Activated CD8-positive, alpha-beta memory T cell treated with anti-CD3 and anti-CD28 coated beads, Interleukin-2, amount 50 U/mL, for 48 hours (primary cell): ENCODE data around the gene ATG9B.
"Not testable (repeated sequence)": the region's sequence is repeated elsewhere in the genome, so short reads cannot be mapped to it uniquely, and the experiment has no call there.

Experiments used
- DNase-seq: peaks from one replicate; pipeline ENCODE4 v3.0.0-alpha.2; 2020

Gene ATG9B

DNA sequence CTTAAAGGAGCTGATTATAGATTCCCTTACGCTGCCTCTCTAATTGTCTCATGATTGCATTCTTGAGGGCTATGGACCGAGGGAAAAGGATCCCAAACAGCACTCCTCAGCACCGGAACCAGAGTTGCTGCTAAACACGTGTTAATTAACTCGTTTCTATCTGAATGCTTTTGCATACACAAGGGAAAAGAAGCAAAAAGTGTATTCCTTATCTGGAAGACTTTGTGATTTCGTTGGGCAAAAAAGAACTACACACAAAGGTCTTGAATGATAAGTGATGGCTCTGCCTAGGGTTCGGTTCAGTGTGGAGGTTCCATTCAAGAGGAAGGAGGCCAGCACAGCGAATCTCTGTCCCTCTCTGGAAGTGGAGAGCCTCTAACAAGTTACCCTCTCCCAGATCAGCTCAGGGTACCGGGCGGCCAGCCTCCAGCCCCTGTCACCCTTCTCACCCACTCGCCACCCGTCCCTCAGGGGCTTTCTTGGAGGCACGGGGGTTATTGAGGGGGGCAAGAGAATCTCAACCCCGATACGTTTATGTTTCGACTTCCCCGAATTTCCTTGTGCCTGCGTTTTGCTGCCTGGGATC lies 34.6 kb upstream of the ATG9B start:
- DNase-seq, result no peak

GRCh38 chr7:151057989-151058780 lies 33.9 kb upstream of the ATG9B start:
- DNase-seq, result peak; percentile 95

DNA sequence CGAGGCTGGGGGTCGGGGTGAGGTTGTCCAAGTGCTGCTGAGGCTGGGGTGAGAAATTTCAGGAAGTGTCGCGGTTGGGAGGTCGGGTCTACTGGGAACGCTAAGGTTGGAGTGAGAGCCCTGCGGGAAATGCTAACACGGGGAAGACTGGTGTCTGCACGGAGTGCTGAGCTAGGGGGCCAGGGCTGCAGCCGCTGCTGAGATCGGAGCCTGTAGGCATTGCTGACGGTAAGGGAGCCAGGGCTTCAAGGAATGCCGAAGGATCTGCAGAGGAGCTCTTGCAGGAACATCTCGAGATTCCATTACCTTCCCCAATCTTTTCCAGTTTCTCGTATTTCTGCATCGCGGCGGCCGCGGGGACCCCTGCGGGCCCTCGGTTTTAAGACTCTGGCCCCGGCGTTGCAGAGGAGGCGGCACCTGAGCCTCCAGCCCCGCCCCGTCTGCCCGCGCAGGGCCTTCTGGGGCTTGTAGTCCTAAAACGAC lies 33.3 kb upstream of the ATG9B start, which contains the start of gene CDK5:
Gene CDK5, minus strand, starts transcription at position 392 of the 483 bp plus-strand sequence. Its CDS starts 49 bp downstream, at position 343.
- peak; percentile 68 for DNase-seq

- DNase-seq, result no peak
These were observed 32.6 kb upstream of the ATG9B start for GRCh38 chr7:151056666-151057505.

- no peak for DNase-seq
These were observed 32.0 kb upstream of the ATG9B start for GRCh38 chr7:151056283-151056665.

- no peak for DNase-seq
These were observed 29.5 kb upstream of the ATG9B start for GRCh38 chr7:151053751-151054150.

GRCh38 chr7:151053096-151053495 lies 28.8 kb upstream of the ATG9B start:
- no peak for DNase-seq

DNA sequence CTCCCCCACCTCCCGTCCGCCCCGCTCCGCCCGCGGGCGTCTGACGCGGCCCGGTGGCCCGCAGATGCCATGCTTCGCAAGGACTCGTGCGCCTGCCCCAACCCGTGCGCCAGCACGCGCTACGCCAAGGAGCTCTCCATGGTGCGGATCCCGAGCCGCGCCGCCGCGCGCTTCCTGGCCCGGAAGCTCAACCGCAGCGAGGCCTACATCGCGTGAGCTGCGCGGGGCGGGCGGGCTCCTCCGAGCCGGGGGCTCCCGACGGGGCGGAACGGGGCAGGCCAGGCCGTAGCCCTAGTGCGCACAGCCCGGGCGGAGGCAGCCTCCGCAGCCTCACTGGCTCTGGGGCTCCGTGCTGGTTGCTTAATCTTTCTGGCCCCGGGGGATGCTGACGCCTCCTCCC lies 26.8 kb upstream of the ATG9B start:
- peak; percentile 72 for DNase-seq

DNA sequence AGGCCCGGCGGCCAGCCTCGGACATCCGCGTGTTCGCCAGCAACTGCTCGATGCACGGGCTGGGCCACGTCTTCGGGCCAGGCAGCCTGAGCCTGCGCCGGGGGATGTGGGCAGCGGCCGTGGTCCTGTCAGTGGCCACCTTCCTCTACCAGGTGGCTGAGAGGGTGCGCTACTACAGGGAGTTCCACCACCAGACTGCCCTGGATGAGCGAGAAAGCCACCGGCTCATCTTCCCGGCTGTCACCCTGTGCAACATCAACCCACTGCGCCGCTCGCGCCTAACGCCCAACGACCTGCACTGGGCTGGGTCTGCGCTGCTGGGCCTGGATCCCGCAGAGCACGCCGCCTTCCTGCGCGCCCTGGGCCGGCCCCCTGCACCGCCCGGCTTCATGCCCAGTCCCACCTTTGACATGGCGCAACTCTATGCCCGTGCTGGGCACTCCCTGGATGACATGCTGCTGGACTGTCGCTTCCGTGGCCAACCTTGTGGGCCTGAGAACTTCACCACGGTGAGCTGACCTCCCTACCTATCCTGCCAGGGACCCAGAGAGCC lies 24.7 kb upstream of the ATG9B start:
- DNase-seq, result no peak

- DNase-seq, result no peak
These were observed 23.9 kb upstream of the ATG9B start, which contains the start of gene ASIC3 for GRCh38 chr7:151047976-151048815. Gene ASIC3 (plus strand): TSS chr7:151048531. CDS start chr7:151048886, 355 bp downstream.

- no peak for DNase-seq
These were observed 22.6 kb upstream of the ATG9B start for GRCh38 chr7:151046603-151047573.

DNA sequence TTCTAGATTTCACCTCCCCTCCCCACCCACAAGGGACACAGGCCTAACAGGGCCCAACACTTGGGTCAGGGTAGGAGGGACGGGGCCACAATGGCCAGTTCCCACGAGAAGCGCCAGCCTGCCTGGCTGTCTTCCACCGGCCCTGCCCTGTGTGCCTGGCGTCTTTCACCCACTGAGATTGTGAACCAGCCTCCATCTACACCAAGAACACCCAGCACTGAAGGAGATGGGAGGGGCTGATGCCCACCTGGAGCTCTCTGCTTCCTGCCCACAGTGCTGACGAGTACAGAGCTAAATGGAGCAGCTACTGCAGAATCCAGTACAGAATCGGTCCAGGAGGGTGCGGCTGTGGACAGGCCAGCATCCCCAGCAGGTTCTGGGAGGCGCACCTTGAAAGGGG lies 21.7 kb upstream of the ATG9B start:
- DNase-seq, result no peak

- no peak for DNase-seq
These were observed 21.0 kb upstream of the ATG9B start for GRCh38 chr7:151045262-151045661.

DNA sequence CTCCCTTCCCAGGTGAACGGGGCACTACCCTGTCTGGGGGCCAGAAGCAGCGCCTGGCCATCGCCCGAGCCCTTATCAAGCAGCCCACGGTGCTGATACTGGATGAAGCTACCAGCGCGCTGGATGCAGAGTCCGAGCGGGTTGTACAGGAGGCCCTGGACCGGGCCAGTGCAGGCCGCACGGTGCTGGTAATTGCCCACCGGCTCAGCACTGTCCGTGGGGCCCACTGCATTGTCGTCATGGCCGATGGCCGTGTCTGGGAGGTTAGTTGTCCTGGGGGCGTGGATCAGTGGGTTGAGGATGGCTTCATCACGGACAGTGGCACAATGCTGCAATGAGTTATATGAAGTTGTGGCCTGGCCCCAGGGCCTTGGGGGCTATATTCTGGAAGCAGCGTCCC lies 19.7 kb upstream of the ATG9B start:
- no peak for DNase-seq

DNA sequence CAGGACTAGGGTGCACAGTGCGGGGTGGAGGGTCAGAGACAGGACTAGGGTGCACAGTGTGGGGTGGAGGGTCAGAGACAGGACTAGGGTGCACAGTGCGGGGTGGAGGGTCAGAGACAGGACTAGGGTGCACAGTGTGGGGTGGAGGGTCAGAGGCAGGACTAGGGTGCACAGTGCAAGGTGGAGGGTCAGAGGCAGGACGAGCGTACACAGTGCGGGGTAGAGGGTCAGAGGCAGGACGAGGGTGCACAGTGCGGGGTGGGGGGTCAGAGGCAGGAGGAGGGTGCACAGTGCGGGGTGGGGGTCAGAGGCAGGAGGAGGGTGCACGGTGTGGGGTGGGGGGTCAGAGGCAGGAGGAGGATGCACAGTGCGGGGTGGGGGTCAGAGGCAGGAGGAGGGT lies 19.2 kb upstream of the ATG9B start:
- not testable (repeated sequence) for DNase-seq

GRCh38 chr7:151040616-151041375 lies 16.5 kb upstream of the ATG9B start:
- DNase-seq, result no peak

DNA sequence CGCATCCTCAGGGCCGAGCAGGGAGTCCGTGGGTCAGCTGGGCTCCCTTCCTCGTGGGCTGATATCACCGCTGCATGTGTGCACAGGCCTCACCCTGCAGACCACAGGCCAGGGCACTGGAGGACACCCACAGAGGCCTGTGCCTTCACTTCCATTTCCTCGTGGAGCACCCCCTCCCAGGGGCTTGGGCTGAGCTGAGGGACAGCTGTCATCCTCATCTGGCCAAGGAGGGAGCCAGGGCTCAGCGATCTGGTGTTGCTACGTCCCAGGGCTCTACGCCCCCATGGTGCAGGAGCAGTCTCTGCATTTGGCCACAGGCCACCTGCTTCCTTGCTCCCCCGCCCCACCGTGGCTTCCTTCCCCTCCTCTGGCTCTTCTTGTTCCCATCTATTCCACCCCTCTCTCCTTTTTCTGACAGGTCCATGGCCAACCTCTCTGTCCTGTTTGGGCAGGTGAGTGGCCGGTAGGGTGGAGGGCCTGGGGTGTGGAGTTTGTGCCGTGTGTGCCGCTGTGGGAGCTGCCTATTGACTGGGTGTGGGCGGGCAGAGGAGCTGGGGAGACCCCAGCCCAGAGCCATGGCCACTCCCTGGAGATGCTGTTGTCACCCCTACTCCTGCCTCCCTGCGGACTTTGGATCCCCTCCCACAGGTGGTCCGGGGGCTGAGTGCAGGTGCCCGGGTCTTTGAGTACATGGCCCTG lies 15.7 kb upstream of the ATG9B start:
- DNase-seq, result no peak

DNA sequence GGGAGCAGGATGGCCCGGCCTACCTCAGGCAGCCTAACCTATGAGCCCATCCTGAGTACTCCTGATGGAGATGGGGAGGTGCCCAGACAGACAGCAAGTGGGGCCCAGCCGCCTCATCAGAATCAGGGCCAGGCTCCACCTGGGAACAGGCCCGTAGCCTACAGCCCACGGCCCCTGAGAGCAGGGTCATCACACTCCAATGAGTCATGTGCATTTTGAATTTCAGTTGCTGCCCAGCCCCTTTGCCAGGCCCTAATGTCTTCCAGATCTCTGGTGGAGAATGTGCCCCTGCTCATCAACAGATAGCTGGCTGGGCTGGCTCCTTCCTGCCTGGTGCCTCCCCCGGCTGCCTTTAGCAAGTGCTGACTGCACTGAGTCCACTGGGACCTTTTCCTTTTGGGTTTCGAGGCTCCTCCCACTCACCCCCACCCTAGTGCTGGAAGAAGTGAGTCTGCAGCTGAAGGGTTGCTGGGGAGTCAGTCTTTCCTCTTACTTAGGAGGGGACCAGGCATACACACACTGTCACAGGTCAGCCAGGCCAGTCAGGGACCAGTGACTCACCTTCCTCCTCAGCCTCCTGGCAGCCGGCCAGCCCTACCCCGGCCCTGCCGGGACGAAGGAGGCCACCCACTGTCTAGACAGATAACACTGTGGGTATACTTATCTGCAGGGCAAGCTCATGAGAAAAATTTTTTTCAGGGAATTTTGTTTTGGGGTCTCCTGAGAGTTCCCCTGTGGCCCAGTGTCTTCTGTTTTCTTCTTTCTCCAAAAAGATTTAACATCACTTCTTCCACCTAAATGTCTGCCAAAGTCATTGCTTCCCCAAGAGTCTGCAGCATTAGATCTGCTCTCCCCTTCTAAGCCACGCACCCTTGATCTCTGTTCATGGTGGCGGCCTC lies 14.9 kb upstream of the ATG9B start:
- DNase-seq, result peak; percentile 89
